Retina (tissue), 1 donor: ENCODE results near the gene LITAFD.
"Not testable (repeated sequence)": the region's sequence is repeated elsewhere in the genome, so short reads cannot be mapped to it uniquely, and the experiment has no call there.

Source experiments
- DNase-seq: peaks from one replicate; pipeline ENCODE4 v3.0.0-alpha.2; 2016

Gene LITAFD

DNA sequence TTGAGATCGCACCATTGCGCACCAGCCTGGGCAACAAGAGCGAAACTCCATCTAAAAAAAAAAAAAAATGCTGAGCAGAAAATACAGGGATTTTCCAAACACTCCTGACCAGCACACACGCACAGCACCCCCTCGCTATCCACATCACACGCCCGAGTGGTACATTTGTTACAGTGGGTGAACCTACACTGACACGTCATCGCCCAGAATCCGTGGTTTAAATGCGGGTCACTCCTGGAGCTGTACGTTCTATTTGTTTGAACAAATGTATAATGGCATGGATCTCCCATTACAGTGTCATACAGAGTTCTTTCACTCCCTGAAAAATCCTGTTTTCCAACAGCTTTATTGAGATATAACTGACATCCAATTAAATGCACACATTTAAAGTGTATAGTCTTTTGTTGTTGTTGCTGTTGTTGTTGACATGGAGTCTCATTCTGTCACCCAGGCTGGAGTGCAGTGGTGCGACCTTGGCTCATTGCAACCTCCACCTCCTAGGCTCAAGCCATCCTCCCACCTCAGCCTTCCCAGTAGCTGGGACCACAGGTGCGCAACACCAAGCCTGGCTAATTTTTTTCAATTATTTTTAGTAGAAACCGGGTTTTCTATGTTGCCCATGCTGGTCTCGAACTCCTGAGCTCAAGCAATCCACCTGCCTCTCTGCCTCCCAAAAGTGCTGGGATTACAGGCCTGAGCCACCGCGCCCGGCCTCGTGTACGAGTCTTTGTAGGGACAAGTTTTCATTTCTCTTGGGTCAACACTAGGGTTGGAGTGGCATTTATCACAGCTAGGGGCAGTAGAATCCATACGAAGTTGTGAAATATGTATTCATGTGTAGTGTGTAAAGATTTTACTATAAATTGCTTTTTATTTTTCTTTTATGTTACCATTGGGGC is 8.9 kb upstream of the LITAFD start:
- no peak for DNase-seq

DNA sequence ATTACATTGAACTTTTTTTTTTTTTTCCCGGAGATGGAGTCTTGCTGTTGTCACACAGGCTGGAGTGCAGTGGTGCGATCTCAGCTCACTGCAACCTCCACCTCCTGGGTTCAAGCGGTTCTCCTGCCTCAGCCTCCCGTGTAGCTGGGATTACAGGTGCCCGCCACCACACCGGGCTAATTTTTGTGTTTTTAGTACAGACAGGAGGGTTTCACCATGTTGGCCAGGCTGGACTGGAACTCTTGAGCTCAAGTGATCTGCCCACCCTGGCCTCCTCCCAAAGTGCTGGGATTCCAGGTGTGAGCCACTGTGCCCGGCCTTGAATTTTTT is 8.3 kb upstream of the LITAFD start:
- not testable (repeated sequence) for DNase-seq

DNA sequence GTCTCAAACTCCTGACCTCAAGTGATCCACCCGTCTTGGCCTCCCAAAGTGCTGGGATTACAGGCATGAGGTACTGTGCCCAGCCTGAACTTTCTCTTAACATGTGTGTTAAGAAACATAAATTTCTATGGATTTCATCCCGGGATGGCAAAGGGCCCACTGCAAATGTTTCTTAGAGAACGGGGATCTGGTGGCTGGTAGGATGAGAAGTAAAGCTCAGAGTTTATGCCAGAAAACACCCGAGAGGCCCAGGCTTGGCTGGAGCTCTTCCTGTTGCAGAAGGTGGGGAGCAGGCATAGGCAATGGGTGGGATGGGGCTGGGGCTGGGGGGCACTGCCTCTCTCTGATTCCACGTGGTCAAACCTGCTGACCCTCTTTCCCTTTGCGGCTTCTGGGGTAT is 7.8 kb upstream of the LITAFD start:
- DNase-seq: no peak

DNA sequence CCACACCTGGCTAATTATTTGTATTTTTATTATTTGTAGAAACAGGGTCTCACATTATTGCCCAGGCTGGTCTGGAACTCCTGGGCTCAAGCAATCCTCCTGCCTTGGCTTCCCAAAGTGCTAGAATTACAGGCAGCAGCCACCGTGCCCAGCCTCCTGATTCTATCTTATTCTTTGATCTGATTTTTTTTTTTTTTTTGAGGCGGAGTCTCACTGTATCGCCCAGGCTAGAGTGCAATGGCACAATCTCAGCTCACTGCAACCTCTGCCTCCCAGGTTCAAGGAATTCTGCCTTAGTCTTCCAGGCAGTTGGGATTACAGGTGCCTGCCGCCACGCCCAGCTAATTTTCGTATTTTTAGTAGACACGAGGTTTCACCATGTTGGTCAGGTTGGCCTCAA is 6.8 kb upstream of the LITAFD start:
- not testable (repeated sequence) for DNase-seq

DNA sequence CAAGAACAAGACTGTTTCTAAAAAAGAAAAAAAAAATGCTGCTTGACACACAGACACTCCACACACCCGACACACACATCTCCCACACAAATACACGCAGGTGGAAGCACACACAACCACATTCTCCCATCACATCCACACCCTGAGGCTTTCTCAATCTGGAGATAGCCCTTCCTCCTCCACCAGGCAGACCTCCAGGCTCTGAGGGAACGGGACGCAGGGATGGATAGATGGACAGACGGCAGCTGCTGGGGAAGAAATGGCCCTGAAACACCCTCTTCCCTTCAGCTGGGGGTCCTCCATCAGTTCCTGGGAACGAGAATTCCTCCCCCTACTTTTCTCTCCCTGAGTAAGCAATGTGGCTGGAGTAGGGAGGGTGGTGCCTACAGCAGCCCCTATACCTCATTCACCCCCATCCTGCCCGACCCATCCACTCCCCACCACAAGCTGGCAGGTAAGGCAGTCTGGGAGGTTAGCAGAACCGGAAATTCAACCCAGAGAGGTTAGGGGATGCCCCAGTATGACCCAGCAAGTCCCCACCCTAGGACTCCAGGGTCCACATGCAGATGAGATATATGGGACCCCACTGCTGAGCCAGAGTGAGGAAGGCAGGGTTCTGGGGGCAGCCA is 4.1 kb upstream of the LITAFD start:
- DNase-seq: no peak

DNA sequence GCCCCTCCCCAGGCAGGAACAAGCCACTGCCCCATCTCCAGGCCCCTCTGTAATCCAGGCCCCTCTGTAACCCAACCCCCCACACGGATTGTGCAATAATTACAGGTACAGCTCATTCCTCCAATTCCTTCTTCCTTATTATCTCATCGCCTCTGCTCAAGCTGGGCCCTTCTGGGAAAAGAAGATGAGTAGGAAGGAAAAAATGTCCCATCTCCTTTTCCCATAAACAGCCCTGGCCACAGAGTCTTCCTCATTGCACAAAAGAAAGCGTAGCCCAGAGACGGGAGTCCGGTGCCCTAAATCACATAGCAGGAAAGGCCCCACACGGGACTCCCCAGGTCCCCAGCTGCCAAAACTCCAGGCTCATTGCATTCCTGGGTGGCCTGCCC is 3.6 kb upstream of the LITAFD start:
- DNase-seq: no peak

DNA sequence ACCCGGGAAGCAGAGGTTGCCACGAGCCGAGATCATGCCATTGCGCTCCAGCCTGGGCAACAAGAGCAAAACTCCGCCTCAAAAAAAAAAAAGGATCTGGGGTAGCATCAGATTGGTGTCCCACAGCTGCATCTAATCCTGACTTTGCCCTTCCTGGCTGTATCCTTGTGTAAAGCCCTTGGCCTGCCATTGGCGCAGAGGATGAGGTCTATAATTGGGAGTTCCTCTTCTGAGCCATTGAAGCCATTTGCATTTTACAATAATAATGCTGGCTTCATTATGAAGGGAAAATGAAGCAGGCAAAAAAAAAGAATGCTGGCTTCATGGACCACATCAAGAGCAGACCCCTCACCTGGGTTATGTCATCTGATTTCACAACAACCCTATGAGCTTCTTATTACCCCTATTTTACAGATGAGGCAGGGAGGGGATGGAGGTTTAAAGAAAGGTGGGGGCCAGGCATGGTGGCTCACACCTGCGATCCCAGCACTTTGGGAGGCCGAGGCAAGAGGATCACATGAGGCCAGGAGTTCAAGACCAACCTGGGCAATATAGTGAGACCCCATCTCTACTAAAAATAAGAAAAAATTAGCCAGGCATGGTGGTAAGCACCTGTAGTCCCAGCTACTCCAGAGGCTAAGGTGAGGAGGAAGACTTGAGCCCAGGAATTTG is 1.2 kb upstream of the LITAFD start:
- DNase-seq: no peak

DNA sequence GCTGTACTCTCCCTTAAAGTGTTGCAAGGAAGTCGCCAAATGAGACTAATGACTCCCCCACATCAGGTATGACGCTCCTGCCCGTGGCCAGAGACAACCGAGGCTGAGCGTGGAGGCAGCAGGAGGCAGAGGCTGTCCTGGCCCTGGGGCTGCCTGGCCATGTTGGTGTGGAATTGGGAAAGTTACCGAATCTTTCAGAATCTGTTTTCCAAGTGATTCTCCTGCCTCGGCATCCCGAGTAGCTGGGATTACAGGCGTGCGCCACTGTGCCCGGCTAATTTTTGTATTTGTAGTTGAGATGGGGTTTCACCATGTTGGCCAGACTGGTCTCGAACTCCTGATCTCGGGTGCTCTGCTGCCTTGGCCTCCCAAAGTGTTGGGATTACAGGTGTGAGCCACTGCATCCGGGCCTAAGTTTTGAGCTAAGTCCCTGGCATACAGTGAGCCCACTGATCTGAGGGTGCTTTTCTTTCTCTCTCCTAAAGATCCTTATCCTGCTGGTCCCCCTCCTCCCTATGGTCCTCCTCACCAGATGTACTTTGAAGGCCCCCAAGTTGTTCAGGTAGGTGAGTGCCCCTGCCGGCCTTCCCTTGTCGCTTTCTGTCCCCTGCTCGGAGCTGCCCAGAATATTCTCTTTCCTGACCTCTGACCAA is 700 bp downstream of the LITAFD start:
- no peak for DNase-seq

DNA sequence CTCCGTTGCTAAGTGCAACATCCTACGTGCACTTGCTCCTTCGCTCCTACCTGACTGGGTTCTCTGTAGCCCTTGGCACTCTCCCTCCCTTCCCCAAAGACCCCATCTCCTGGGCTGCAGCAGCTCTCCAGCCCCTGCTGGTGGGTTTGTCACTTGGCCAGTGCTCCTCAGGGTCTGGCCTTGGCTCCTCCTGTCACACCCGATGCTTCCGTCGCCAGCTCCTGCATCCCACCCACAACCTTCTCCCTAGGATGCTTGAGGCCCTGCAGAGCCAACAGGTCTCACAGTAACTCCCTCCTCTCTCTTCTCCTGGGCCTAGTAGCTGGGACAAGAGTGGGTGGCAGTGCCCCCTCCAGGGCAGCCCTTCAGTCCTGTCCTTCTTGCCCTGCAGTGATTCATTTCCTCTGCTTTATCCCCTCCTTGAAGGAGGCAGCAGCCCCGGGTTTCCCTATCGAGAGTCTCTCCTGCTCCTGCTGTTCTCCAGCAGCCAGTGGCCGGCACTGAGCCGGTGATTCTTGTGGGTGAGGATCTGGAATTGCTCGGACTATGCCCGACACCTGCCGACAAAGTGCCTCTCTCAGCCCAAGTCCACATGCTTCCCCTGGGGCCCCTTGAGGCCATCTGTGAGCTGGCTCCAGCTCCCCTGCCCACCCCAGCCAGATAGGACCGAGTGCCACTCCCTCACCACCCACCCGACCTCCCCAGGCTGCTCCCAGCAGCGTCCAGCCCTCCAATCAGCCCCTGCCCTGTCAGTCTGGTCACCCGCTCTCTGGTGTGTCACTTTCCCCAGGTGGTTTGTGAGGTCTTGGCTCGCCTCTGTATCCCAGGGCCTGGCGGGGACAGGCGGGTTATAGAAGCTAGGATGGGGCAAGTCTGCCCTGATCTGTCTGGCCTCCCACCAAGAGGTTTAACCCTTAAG is 3.8 kb downstream of the LITAFD start:
- DNase-seq: peak; percentile 61

DNA sequence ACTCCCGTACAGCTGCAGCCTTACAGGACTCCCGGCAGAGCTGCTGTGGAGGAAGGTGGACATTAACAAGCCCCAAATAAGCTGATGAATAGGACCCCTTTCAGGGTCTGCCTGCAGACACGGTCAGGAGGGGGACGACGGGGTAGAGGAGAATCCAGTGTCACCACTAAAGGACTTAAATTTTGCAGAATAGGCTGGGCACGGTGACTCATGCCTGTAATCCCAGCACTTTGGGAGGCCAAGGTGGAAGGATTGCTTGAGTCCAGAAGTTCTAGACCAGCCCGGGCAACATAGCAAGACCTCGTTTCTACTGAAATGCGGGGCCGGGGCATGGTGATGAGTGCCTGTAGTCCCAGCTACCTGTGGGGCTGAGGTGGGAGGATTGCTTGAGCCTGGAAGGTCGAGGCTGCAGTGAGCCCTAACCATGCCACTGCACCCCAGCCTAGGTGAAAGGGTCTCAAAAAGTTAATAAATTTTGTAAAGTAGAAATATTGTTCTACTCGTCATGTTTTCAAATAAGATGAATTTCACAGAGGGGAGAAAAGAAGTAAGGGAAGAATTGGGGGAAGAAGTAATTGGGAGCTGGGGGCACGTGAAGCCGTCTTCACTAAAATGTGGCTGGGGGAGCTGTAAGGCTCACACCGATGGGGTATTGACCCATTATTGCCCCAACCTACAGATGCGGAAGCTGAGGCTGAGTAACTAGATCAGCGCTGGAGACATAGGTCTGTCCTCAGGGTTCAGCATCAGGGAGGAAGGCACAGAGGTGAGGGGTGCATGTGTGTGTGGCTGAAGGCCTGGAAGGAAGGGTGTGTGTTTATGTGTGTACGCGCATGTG is 4.7 kb downstream of the LITAFD start:
- no peak for DNase-seq

DNA sequence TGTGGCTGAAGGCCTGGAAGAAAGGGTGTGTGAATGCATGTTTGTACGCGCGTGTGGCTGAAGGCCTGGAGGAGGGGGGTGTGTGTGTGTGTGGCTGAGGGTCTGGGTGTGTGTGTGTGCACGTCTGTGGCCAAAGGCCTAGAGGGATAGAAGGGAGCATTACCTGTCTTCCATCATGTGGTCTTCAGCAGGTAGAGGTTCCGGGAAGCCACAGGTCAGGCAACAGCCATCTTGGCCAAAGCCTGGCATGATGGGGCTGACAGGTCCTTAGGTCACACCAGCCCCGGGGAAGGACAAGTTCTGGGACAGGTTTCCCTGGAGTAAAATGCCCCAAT is 5.2 kb downstream of the LITAFD start:
- no peak for DNase-seq

DNA sequence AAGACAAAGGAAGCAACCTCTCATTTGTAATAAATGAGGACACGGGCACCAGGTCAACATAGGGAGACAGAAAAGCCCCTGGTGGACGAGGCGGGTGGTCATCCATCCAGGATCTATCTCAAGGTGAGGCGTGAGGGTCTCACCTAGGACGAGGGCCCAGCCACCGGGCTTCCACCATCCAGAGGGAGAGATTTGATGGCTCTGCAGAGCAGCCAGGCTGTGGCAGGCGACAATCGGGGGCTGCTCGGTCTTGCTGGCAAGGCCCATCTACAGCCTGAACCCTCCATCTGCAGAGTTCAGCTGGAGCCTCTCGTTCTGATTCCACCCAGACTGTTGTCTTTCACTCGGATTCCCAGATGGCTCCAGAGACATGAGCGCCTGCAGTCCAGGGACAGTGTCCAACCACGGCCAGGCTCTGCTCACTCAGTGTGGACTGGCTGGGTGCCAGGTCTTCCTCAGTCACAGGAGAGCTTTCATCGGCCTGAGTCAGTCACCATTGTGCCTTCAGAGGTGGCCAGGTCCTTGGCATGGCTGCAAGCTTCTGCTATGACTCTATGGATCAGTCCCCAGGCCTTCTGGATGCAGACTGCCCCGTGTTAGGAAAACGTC is 5.9 kb downstream of the LITAFD start:
- no peak for DNase-seq

DNA sequence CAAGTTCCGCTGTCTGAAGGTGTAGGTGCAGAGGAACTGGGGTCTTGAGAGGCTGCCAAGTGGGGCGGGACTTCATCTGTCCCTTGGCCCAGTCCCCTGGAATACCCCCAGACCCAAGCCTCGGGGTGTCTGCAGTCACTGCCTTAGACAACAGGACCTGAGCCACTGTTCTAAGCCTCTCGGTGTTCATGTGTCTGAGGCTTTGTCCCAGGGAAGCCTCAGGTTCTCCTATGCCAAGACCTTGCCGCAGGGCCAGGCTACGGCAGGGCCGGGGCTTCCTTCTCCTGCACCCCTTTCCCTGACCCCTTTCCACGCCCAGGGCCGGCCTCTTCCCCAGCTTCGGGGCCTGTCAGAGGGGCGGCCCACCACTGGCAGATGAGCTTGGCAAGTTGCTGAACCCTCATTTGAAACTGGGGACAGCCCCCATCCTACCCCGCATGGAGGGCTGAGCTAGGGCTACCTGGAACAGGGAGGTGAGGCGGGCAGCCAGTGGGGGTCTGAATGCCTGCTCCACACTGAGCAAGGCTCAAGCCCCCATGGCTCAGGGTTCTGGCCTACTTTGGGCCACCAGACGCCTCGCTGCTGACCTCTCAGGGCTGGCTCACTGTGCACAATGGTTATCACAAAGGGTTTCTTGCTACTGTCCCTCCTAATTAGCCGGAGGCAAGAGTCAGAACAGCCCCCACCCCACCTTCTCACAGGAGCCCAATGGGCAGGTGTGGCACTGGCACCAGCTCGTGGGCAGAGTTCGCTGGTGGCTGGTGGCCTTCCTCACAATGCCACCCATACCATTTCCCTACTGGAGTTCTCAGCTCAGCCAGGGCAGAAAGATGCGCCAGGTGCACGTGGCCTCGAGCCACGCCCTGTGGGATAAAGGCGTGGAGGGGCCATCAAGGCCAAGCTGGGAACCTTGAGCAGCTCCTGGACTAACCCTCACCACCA is 7.1 kb downstream of the LITAFD start:
- no peak for DNase-seq

DNA sequence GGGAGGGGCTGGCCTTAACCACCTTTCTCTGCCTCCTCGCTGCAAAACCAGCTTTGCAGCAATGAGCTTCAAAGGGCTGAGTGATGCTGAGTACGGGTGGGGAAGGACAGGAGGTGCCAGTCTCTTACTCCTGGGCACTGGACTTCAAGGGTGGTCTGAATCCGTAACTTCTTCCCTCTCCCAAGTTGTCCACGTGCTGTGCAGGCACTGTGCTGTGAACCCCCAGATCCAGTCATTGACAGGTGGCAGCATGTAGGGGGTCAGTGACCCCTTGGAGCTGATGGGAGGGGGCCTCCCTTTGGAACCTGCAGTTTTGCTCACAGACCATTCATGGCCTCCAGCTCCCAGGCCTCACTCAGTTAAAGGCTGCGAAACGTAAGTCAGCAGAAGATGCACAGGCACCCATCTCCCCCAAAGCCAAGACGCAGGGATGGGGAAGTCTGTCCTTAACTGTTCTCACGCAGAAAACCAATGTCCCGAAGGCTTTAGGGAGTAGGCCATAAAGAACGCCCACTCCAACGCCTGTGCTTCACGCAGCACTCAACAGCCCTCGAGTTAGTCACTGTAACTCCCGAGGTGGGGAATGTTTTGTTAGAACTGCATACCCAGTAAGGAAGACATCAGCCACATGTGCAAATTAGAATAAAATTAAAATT is 7.9 kb downstream of the LITAFD start:
- DNase-seq: no peak

DNA sequence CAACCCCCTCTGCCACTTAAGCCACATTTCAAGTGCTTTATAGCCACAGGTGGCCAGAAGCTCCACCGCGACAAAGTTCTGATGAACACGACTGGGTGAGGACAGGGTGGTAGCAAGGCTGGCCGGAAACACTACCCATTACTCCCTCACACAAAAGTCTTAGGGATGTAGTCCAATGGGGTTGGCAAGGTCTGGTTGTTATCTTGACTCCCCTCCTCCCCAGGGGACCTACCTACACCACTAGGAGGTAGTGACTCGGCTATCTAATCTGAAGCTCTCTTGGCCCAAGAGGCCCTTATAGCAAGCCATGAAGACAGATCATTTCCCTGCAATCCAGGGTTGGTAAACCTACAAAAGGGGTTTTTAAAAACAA is 8.4 kb downstream of the LITAFD start:
- no peak for DNase-seq

DNA sequence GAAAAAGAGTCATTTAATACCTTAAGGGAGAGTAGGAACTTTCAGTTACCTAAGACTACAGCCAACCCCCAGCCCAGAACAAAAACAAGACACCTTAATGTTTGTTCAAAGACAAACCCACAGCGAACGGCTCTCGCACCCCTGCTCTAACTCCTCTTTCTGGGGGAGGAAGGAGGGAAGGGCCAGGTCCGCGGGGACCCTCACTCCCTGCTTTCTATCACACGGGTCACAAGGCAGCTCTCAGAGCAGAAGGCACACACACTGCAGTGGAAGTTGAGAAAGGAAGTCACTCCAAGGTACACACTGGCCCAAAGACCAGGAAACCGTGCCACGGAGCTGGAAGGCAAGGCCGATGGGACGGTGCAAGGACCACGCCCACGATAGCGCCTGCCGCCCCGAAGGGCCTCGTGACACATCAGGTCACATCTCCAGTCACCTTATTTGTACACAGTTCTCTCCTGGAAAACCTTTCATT is 10.0 kb downstream of the LITAFD start:
- DNase-seq: no peak

DNA sequence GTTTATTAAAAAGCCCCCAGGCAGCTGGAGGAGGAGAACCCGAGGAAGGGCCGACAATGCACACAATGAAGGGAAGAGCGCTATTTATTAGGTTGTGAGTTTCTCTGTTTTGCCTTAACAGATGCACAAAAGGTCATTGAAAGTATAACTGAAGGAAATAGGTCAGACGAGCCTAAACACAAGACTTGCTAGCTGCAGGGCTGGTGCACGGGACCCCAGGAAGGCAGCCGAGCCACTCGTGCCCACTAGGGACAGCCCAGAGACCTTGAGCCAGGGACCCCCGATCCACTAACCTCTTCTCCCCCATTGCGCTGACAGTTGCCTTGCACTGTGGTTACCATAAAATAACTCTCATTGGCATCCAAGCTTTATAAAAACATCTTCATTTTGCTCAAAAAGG is 11.3 kb downstream of the LITAFD start:
- peak; percentile 43 for DNase-seq

DNA sequence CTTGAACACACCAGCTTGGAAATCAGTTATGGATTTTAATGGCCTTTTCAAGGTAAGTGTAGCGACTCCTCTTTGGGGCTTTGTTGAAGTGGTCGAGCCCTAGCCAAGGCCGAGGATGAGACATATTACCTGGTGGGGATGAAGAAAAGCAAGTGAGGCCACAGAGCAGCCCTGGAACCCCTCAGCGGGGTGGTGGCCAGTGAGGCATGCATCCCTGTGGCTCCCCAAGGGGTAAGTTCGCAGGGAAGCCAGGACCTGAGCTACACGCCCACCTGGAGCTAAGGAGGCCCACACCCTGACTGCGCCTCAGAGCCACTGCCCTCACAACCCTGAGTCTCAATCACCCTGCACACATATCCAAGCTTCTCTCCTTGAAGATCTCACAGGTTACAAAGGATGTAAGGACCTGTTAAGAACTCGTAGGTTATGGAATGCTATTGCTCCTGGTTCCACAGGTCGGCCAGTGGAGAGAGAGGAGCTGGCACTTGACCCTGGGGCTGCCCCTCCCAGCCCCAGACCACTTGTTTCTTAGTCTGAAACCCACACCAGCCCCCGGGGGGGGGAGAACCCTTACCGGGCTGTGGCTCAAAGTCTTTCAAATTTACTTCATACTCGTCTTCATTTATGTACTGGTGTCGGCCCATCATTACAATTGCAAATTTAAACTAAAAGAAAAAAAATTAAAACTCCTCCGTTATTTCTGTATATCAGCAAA is 12.0 kb downstream of the LITAFD start:
- no peak for DNase-seq
